HepG2 (cell line): ENCODE data around the gene ANKRD40CL. TPM values are rescaled to one million over a fixed set of nuclear protein-coding genes. Genes with fewer than 3 reads are reported as not detected.

ENCODE experiments used
- AKAP8 ChIP-seq: sonication (generic); formaldehyde crosslinking; IDR thresholded peaks from 2 replicates; pipeline ENCODE4 v1.5.1; 2020; ENCODE audit warnings: mild to moderate bottlenecking, missing genetic modification reagents
- CEBPZ ChIP-seq: IDR thresholded peaks from 2 replicates; pipeline ENCODE4 v1.6.1; 2012; ENCODE audit warnings: low read length, improper control_type of control experiment
- DNMT3B ChIP-seq: conservative IDR thresholded peaks from 2 replicates; pipeline ENCODE4 v1.6.1; 2016; ENCODE audit warnings: missing biosample characterization, control low read depth
- HNRNPH1 ChIP-seq: fragments of 200-400 bp; formaldehyde crosslinking; optimal IDR thresholded peaks from 2 replicates; pipeline ENCODE3; 2017; ENCODE audit warnings: mild to moderate bottlenecking, low read depth, low read length
- KLF13 ChIP-seq: sonication (generic); formaldehyde crosslinking; IDR thresholded peaks from 2 replicates; pipeline ENCODE4 v1.4.0; 2020; ENCODE audit warnings: mild to moderate bottlenecking, missing genetic modification reagents
- MAX ChIP-seq: IDR thresholded peaks from 2 replicates; pipeline ENCODE4 v1.6.1; 2012; ENCODE audit warnings: inconsistent platforms
- SIX4 ChIP-seq: sonication (generic); formaldehyde crosslinking; IDR thresholded peaks from 2 replicates; pipeline ENCODE4 v1.4.0; 2020; ENCODE audit warnings: missing genetic modification reagents
- SMYD3 ChIP-seq: sonication (generic); formaldehyde crosslinking; IDR thresholded peaks from 2 replicates; pipeline ENCODE4 v1.8.1; 2023; ENCODE audit warnings: mild to moderate bottlenecking, missing genetic modification reagents
- ZBTB21 ChIP-seq: sonication (generic); formaldehyde crosslinking; IDR thresholded peaks from 2 replicates; pipeline ENCODE4 v1.4.0; 2020; ENCODE audit warnings: missing genetic modification reagents
- ZBTB40 ChIP-seq, 2 experiments: fragments of 450-650 bp in 1 of 2; sonication (generic) in 1 of 2; formaldehyde crosslinking in 1 of 2; IDR thresholded peaks; 2 replicates each; pipeline versions ENCODE4 v1.6.1 to v1.8.0; 2016 to 2022; ENCODE audit warnings: antibody characterized with exemption in 1 of 2, mild to moderate bottlenecking in 1 of 2, missing genetic modification reagents in 1 of 2
- ZFYVE20 ChIP-seq: sonication (generic); formaldehyde crosslinking; IDR thresholded peaks from 2 replicates; pipeline ENCODE4 v1.8.0; 2023; ENCODE audit warnings: low read depth, mild to moderate bottlenecking, moderate library complexity, missing genetic modification reagents, borderline replicate concordance
- ZNF451 ChIP-seq: sonication (generic); formaldehyde crosslinking; IDR thresholded peaks from 2 replicates; pipeline ENCODE4 v1.5.0; 2020; ENCODE audit warnings: mild to moderate bottlenecking, missing genetic modification reagents
- ZNF740 ChIP-seq: sonication (generic); formaldehyde crosslinking; IDR thresholded peaks from 2 replicates; pipeline ENCODE4 v1.4.0; 2020; ENCODE audit warnings: missing genetic modification reagents
- polyA plus RNA-seq, 8 experiments: library from polyadenylated mRNA; depleted of rRNA in 3 of 8; stranded (reverse) in 7 of 8; unstranded in 1 of 8; fragments of >200 nt; fragmentation: Illumina TruSeq in 4 of 8; extraction: Trizol in 4 of 8; gene quantifications; 2 replicates each; pipeline versions ENCODE4 v1.2.1 to v1.2.3, GENCODE V29; 2011 to 2016; ENCODE audit warnings: low read depth in 4 of 8, missing spikeins in 1 of 8, mixed read lengths in 1 of 8; ENCODE audit not compliant: insufficient read depth in 1 of 8
- total RNA-seq, 5 experiments: library from RNA; depleted of rRNA; stranded (reverse); fragments of >200 nt; fragmentation: Illumina TruSeq; extraction: Trizol; gene quantifications; 2 replicates each; pipeline ENCODE4 v1.2.3, GENCODE V29; 2016; ENCODE audit warnings: low read depth in 1 of 5

The ANKRD40CL gene
- total and polyA plus RNA-seq, 2 of the 13 experiments (the other 11 are each of a cell fraction or from before 2014, with no cell fraction given), result 0.03 to 0.11 TPM

DNA sequence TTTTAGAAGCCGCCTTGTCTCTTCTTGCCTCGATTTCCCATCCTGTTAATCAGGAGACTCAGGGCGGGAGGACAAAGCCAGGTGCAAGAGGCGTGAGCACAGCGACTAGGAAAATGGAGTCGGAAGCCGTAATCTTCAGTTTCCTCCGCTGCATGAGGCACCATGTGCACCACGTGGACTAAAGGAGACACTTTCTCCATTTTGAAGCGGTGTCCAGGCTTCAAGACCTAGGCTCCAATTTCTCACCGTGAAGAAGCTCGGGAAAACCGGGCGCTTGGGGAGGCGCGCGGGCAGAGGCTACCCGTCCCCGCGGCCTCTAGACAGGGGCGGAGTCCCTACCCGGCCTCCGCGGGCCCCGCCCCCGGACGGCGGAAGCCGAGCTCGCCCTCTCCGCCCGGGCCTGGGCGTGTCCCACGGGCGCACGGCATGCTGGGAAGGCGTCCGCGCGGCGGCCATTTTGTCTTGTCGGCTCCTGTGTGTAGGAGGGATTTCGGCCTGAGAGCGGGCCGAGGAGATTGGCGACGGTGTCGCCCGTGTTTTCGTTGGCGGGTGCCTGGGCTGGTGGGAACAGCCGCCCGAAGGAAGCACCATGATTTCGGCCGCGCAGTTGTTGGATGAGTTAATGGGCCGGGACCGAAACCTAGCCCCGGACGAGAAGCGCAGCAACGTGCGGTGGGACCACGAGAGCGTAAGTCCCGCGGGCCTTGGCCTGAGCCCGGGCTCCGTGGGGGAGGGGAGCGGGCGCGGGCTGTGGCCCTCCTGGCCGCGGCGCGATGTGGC lies 48.0 kb downstream of the ANKRD40CL start, which contains the start of gene LUC7L3 (continued):
- TF ChIP-seq ZBTB40 (IDR thresholded peaks at IDR 0.05) (no peak), ZBTB40 (CRISPR knock-in tag; IDR thresholded peaks at IDR 0.05) (peak; percentile 89), ZFYVE20 (CRISPR knock-in tag) (no peak), SIX4 (peak; percentile 20; the same call in 1 of the 2 replicates), SMYD3 (no peak), AKAP8 (CRISPR knock-in tag) (peak; percentile 37; the same call in 1 of the 2 replicates), ZBTB21 (CRISPR knock-in tag) (no peak), ZNF740 (CRISPR knock-in tag) (no peak), DNMT3B (no peak; the same call in 1 of the 2 replicates), ZNF451 (peak; percentile 92), KLF13 (CRISPR knock-in tag) (0 out of 2 replicates have a peak, but pooled peaks have one; percentile 29), CEBPZ (no peak), HNRNPH1 (no peak), MAX (peak; percentile 94)
